Measurements from ENCODE around the gene NLGN1. TPM values are rescaled to one million over a fixed set of nuclear protein-coding genes. Genes with fewer than 3 reads are reported as not detected.

The NLGN1 gene
- total RNA-seq, 2 donors from 2014 or later = 0.67 to 1.3 TPM

GRCh38 chr3:174062923-174063322, 665.4 kb downstream of the NLGN1 start:
- Histone ChIP-seq H3K4me3 (no peak overlapping the region), H3K9ac (ENCODE audit: low read depth in 2 of 2, low read length in 2 of 2) (no peak overlapping the region), H3K27ac (no peak overlapping the region), H3K27me3 (no peaks in the 10 kb centered on the region), H3K36me3 (no peaks in the 10 kb centered on the region), H3K4me1 (no peaks in the 10 kb centered on the region), H3K9me3 (no peaks in the 10 kb centered on the region)
- intact Hi-C loops (cut with DNase I) = no loop called here
- no peak for TF ChIP-seq CTCF (IDR thresholded peaks at IDR 0.05)
- no peak for DNase-seq

GRCh38 chr3:174068035-174068434, 670.5 kb downstream of the NLGN1 start:
- Histone ChIP-seq H3K36me3 (no peaks in the 10 kb centered on the region), H3K4me1 (no peaks in the 10 kb centered on the region), H3K4me3 (no peak overlapping the region), H3K27me3 (no peaks in the 10 kb centered on the region), H3K9me3 (no peaks in the 10 kb centered on the region), H3K9ac (ENCODE audit: low read depth in 2 of 2, low read length in 2 of 2) (no peak overlapping the region), H3K27ac (no peak overlapping the region)
- DNase-seq = no peak
- intact Hi-C loops (cut with DNase I) = no loop called here
- TF ChIP-seq CTCF (IDR thresholded peaks at IDR 0.05) = no peak

GRCh38 chr3:174072675-174073074, 675.1 kb downstream of the NLGN1 start:
- H3K4me3 ChIP-seq = no peak overlapping the region
- no peak for TF ChIP-seq CTCF (IDR thresholded peaks at IDR 0.05)
- H3K36me3 ChIP-seq = no peaks in the 10 kb centered on the region
- DNase-seq = no peak
- no peak overlapping the region for H3K9ac ChIP-seq (ENCODE audit: low read depth in 2 of 2, low read length in 2 of 2)
- H3K4me1 ChIP-seq = no peaks in the 10 kb centered on the region
- no peaks in the 10 kb centered on the region for H3K27me3 ChIP-seq
- H3K9me3 ChIP-seq = no peaks in the 10 kb centered on the region
- no peak overlapping the region for H3K27ac ChIP-seq
- intact Hi-C loops (cut with DNase I) = no loop called here

- Histone ChIP-seq H3K4me3 (no peak overlapping the region), H3K4me1 (no peaks in the 10 kb centered on the region), H3K27ac (no peak overlapping the region), H3K36me3 (no peaks in the 10 kb centered on the region), H3K9me3 (no peaks in the 10 kb centered on the region), H3K27me3 (no peaks in the 10 kb centered on the region), H3K9ac (ENCODE audit: low read depth in 2 of 2, low read length in 2 of 2) (no peak overlapping the region)
- intact Hi-C loops (cut with DNase I) = no loop called here
- no peak for TF ChIP-seq CTCF (IDR thresholded peaks at IDR 0.05)
- no peak for DNase-seq
Observed at GRCh38 chr3:174083706-174084105, 686.2 kb downstream of the NLGN1 start.

- no peak for DNase-seq
- Histone ChIP-seq H3K27me3 (no peaks in the 10 kb centered on the region), H3K27ac (no peak overlapping the region), H3K36me3 (no peaks in the 10 kb centered on the region), H3K9me3 (no peaks in the 10 kb centered on the region), H3K9ac (ENCODE audit: low read depth in 2 of 2, low read length in 2 of 2) (no peak overlapping the region), H3K4me3 (no peak overlapping the region), H3K4me1 (no peaks in the 10 kb centered on the region)
- intact Hi-C loops (cut with DNase I) = no loop called here
- no peak for TF ChIP-seq CTCF (IDR thresholded peaks at IDR 0.05)
Observed at GRCh38 chr3:174089592-174089991, 692.0 kb downstream of the NLGN1 start.

- TF ChIP-seq CTCF (IDR thresholded peaks at IDR 0.05) = no peak
- H3K27me3 ChIP-seq = no peaks in the 10 kb centered on the region
- no peaks in the 10 kb centered on the region for H3K9me3 ChIP-seq
- no peak overlapping the region for H3K9ac ChIP-seq (ENCODE audit: low read depth in 2 of 2, low read length in 2 of 2)
- DNase-seq = no peak
- H3K4me1 ChIP-seq = no peaks in the 10 kb centered on the region
- H3K36me3 ChIP-seq = no peaks in the 10 kb centered on the region
- no peak overlapping the region for H3K27ac ChIP-seq
- no peak overlapping the region for H3K4me3 ChIP-seq
- intact Hi-C loops (cut with DNase I) = no loop called here
Observed at GRCh38 chr3:174094669-174095068, 697.1 kb downstream of the NLGN1 start.
